Neuronal stem cell (in vitro differentiated cells): ENCODE data around the gene RGL2.

Experiments used
- DNase-seq: peaks from one replicate; pipeline ENCODE4 v3.0.0-alpha.2; 2013; ENCODE audit warnings: low spot score
- H2AFZ ChIP-seq: one replicate; pipeline ENCODE4 v1.6.1; 2013; ENCODE audit warnings: mild to moderate bottlenecking, low read length, inconsistent platforms
- H2AK5ac ChIP-seq: 2 replicates; pipeline ENCODE4 v1.6.1; 2013; ENCODE audit warnings: low read depth, mild to moderate bottlenecking, inconsistent platforms, low read length, moderate library complexity, mixed read lengths
- H2BK120ac ChIP-seq: 2 replicates; pipeline ENCODE4 v1.6.1; 2013; ENCODE audit warnings: low read depth, mild to moderate bottlenecking, inconsistent platforms, low read length, moderate library complexity, mixed read lengths
- H2BK12ac ChIP-seq: one replicate; pipeline ENCODE4 v1.6.1; 2013; ENCODE audit warnings: low read length, inconsistent platforms
- H2BK15ac ChIP-seq: 2 replicates; pipeline ENCODE4 v1.6.1; 2013; ENCODE audit warnings: mild to moderate bottlenecking, low read length, inconsistent platforms, mixed read lengths
- H2BK5ac ChIP-seq: one replicate; pipeline ENCODE4 v1.6.1; 2013; ENCODE audit warnings: inconsistent platforms, mild to moderate bottlenecking, low read length, moderate library complexity
- H3K14ac ChIP-seq: one replicate; pipeline ENCODE4 v1.6.1; 2013; ENCODE audit warnings: low read length, inconsistent platforms
- H3K18ac ChIP-seq: 2 replicates; pipeline ENCODE4 v1.6.1; 2013; ENCODE audit warnings: low read length, inconsistent platforms
- H3K23ac ChIP-seq: 2 replicates; pipeline ENCODE4 v1.6.1; 2013; ENCODE audit warnings: low read depth, mild to moderate bottlenecking, mixed read lengths, low read length, inconsistent platforms; ENCODE audit not compliant: poor library complexity
- H3K27ac ChIP-seq: replicated peaks from 3 replicates; pipeline ENCODE4 v1.5.1; 2013; ENCODE audit warnings: low read length, inconsistent platforms
- H3K27me3 ChIP-seq, 3 experiments: 2 replicates each; pipeline ENCODE4 v1.6.1; 2013; ENCODE audit warnings: low read length in 3 of 3, mild to moderate bottlenecking in 2 of 3, inconsistent platforms in 1 of 3, low read depth in 1 of 3, mixed read lengths in 1 of 3, moderate library complexity in 1 of 3; ENCODE audit not compliant: control insufficient read depth in 3 of 3, insufficient read depth in 3 of 3
- H3K36me3 ChIP-seq, 2 donors: replicated peaks in 1 of 2; 2 replicates each; pipeline ENCODE4 v1.6.1; 2013; ENCODE audit warnings: low read length in 2 of 2; ENCODE audit not compliant: control insufficient read depth in 2 of 2, insufficient read depth in 2 of 2
- H3K4ac ChIP-seq: 2 replicates; pipeline ENCODE4 v1.6.1; 2013; ENCODE audit warnings: inconsistent platforms, mild to moderate bottlenecking, low read length, moderate library complexity
- H3K4me1 ChIP-seq, 2 donors: 1 replicate in 1 of 2; 2 replicates in 1 of 2; pipeline ENCODE4 v1.6.1; 2013; ENCODE audit warnings: low read length in 2 of 2, low read depth in 1 of 2; ENCODE audit not compliant: control insufficient read depth in 2 of 2, insufficient read depth in 1 of 2
- H3K4me2 ChIP-seq: one replicate; pipeline ENCODE4 v1.6.1; 2013; ENCODE audit warnings: mild to moderate bottlenecking, low read length, inconsistent platforms; ENCODE audit not compliant: insufficient read depth, poor library complexity, severe bottlenecking
- H3K4me3 ChIP-seq, 2 donors: 2 replicates each; pipeline ENCODE4 v1.5.1; 2013; ENCODE audit warnings: low read length in 2 of 2, mild to moderate bottlenecking in 2 of 2, inconsistent platforms in 1 of 2, moderate library complexity in 1 of 2
- H3K79me1 ChIP-seq: one replicate; pipeline ENCODE4 v1.6.1; 2013; ENCODE audit warnings: low read depth, mild to moderate bottlenecking, inconsistent platforms, low read length, moderate library complexity
- H3K9ac ChIP-seq: one replicate; pipeline ENCODE4 v1.6.1; 2013; ENCODE audit warnings: mild to moderate bottlenecking, low read depth, low read length, inconsistent platforms; ENCODE audit not compliant: poor library complexity
- H3K9me3 ChIP-seq, 2 donors: replicated peaks in 1 of 2; 2 replicates each; pipeline versions ENCODE3 to v1.6.1; 2013; ENCODE audit warnings: low read length in 2 of 2, mild to moderate bottlenecking in 2 of 2, inconsistent platforms in 1 of 2, low read depth in 1 of 2, mixed read lengths in 1 of 2, moderate library complexity in 1 of 2; ENCODE audit not compliant: control insufficient read depth in 2 of 2, insufficient read depth in 1 of 2
- H4K8ac ChIP-seq: one replicate; pipeline ENCODE4 v1.6.1; 2013; ENCODE audit warnings: low read depth, mild to moderate bottlenecking, inconsistent platforms, low read length, moderate library complexity
- H4K91ac ChIP-seq: one replicate; pipeline ENCODE4 v1.6.1; 2013; ENCODE audit warnings: low read length, low read depth, mild to moderate bottlenecking, inconsistent platforms; ENCODE audit not compliant: poor library complexity
- WGBS, 2 donors: extraction: QIAGEN DNeasy Blood & Tissue Kit; methylation state at CpG; one replicate each; pipeline ENCODE4 v1.1.7; 2013; ENCODE audit warnings: missing lambda C conversion rate in 2 of 2, mixed read lengths in 1 of 2; ENCODE audit not compliant: insufficient read length in 2 of 2, insufficient replicate concordance in 1 of 2; ENCODE audit errors: extremely low coverage in 2 of 2; 5-methylcytosine and 5-hydroxymethylcytosine counted together

Gene RGL2

GRCh38 chr6:33292996-33293682 lies 5.6 kb downstream of the RGL2 start:
- Histone ChIP-seq H4K8ac (no peak overlapping the region), H2BK15ac (no peak overlapping the region), H3K4ac (no peak overlapping the region), H3K79me1 (peaks cover 8% of the 10 kb centered on the region), H3K9me3 (no peaks in the 10 kb centered on the region), H2BK5ac (no peak overlapping the region), H2BK120ac (no peak overlapping the region), H3K14ac (no peak overlapping the region), H4K91ac (no peak overlapping the region), H3K27me3 (no peaks in the 10 kb centered on the region), H2AFZ (no peak overlapping the region), H3K18ac (no peak overlapping the region), H3K23ac (no peak overlapping the region), H3K4me3 (no peak overlapping the region), H3K27ac (no peak overlapping the region), H3K4me1 (peaks cover 14 to 16% of the 10 kb centered on the region in 2 donors), H3K36me3 (peaks cover 20 to 65% of the 10 kb centered on the region in 2 donors), H3K9ac (no peak overlapping the region), H2BK12ac (no peak overlapping the region), H2AK5ac (no peak overlapping the region), H3K4me2 (no peak overlapping the region)
- WGBS, 2 donors: no CpG with 5 or more reads among the region's 16 CpGs
- no peak for DNase-seq

GRCh38 chr6:33290459-33290858 lies 8.3 kb downstream of the RGL2 start:
- Histone ChIP-seq H2AK5ac (no peak overlapping the region), H3K9ac (no peak overlapping the region), H2BK12ac (no peak overlapping the region), H3K4me1 (peaks cover 9 to 13% of the 10 kb centered on the region in 2 donors), H3K79me1 (peaks cover 5% of the 10 kb centered on the region), H3K4ac (no peak overlapping the region), H2BK15ac (no peak overlapping the region), H4K8ac (no peak overlapping the region), H3K27me3 (no peaks in the 10 kb centered on the region), H3K23ac (no peak overlapping the region), H2BK5ac (no peak overlapping the region), H3K27ac (no peak overlapping the region), H3K36me3 (peaks cover 29 to 72% of the 10 kb centered on the region in 2 donors), H4K91ac (no peak overlapping the region), H3K9me3 (no peaks in the 10 kb centered on the region), H2AFZ (no peak overlapping the region), H3K18ac (no peak overlapping the region), H3K4me3 (peak overlapping the region in 1 of 2 donors; percentile 83), H2BK120ac (no peak overlapping the region), H3K4me2 (peak overlapping the region; percentile 95), H3K14ac (no peak overlapping the region)
- no CpG with 5 or more reads among the region's 7 CpGs for WGBS, 2 donors
- DNase-seq: no peak

- peak overlapping the region; percentile 95 for H3K4me2 ChIP-seq
- no peak overlapping the region for H2BK15ac ChIP-seq
- no CpG with 5 or more reads among the region's 14 CpGs for WGBS, 2 donors
- H3K36me3 ChIP-seq: peaks cover 29 to 72% of the 10 kb centered on the region in 2 donors
- H2AK5ac ChIP-seq: peak overlapping the region; percentile 82
- no peaks in the 10 kb centered on the region for H3K9me3 ChIP-seq
- no peak for DNase-seq
- no peak overlapping the region for H3K23ac ChIP-seq
- no peak overlapping the region for H4K91ac ChIP-seq
- peak overlapping the region; percentile 97 for H2AFZ ChIP-seq
- peaks cover 5% of the 10 kb centered on the region for H3K79me1 ChIP-seq
- no peak overlapping the region for H2BK12ac ChIP-seq
- peaks cover 9 to 13% of the 10 kb centered on the region in 2 donors for H3K4me1 ChIP-seq
- H4K8ac ChIP-seq: no peak overlapping the region
- no peaks in the 10 kb centered on the region for H3K27me3 ChIP-seq
- H3K4me3 ChIP-seq: peak overlapping the region; percentile 83 to 84
- no peak overlapping the region for H3K4ac ChIP-seq
- H2BK120ac ChIP-seq: peak overlapping the region; percentile 9
- no peak overlapping the region for H3K18ac ChIP-seq
- H3K27ac ChIP-seq: no peak overlapping the region
- no peak overlapping the region for H3K14ac ChIP-seq
- peak overlapping the region; percentile 89 for H3K9ac ChIP-seq
- H2BK5ac ChIP-seq: no peak overlapping the region
Observed at GRCh38 chr6:33289784-33290315, 8.9 kb downstream of the RGL2 start.

GRCh38 chr6:33288921-33289783 lies 9.6 kb downstream of the RGL2 start, which contains the start of the genes PFDN6 and WDR46:
PFDN6 (plus strand) TSS chr6:33289601; CDS start chr6:33289857, 256 bp downstream.
WDR46 (minus strand) TSS chr6:33289239; CDS start chr6:33289170, 69 bp downstream.
- no peak within 1 kb of the TSS for H2BK15ac ChIP-seq
- H3K4me3 ChIP-seq: peak within 1 kb of the TSS; percentile 83 to 84
- H2AFZ ChIP-seq: peak within 1 kb of the TSS; percentile 97
- peak within 1 kb of the TSS; percentile 89 for H3K9ac ChIP-seq
- peak within 1 kb of the TSS; percentile 95 for H3K4me2 ChIP-seq
- peak within 1 kb of the TSS; percentile 34 for H3K23ac ChIP-seq
- peak within 1 kb of the TSS; percentile 9 for H2BK120ac ChIP-seq
- H3K9me3 ChIP-seq: no peaks in the 10 kb centered on the region
- H3K27me3 ChIP-seq: no peaks in the 10 kb centered on the region
- H4K91ac ChIP-seq: no peak within 1 kb of the TSS
- WGBS, 2 donors: no CpG with 5 or more reads among the region's 43 CpGs
- peaks cover 9 to 13% of the 10 kb centered on the region in 2 donors for H3K4me1 ChIP-seq
- no peak within 1 kb of the TSS for H2BK5ac ChIP-seq
- peaks cover 5% of the 10 kb centered on the region for H3K79me1 ChIP-seq
- peak; percentile 78 for DNase-seq
- H2BK12ac ChIP-seq: no peak within 1 kb of the TSS
- no peak within 1 kb of the TSS for H3K4ac ChIP-seq
- no peak within 1 kb of the TSS for H3K18ac ChIP-seq
- H3K27ac ChIP-seq: no peak within 1 kb of the TSS
- peaks cover 27 to 72% of the 10 kb centered on the region in 2 donors for H3K36me3 ChIP-seq
- peak within 1 kb of the TSS; percentile 82 for H2AK5ac ChIP-seq
- H4K8ac ChIP-seq: no peak within 1 kb of the TSS
- no peak within 1 kb of the TSS for H3K14ac ChIP-seq
